Cardiac fibroblast (primary cell): ENCODE measurements around the gene ITGB1BP1.
A peak's percentile ranks its signal among the peaks of the same experiment; 100 is the strongest.

Experiments used
- DNase-seq, 2 donors: peaks; one replicate each; pipeline versions ENCODE4 v3.0.0 to v3.0.0-alpha.2; 2010; ENCODE audit warnings: low read depth in 2 of 2
- H3K4me3 ChIP-seq, 2 donors: replicated peaks in 1 of 2; 1 replicate in 1 of 2; 2 replicates in 1 of 2; pipeline ENCODE4 v1.5.1; 2011; ENCODE audit warnings: low read depth in 2 of 2, low read length in 2 of 2, mild to moderate bottlenecking in 2 of 2, moderate library complexity in 1 of 2
- TF ChIP-seq, protein P1 (sequence below): IDR thresholded peaks from one replicate; pipeline ENCODE4 v1.5.1; 2011; ENCODE audit warnings: low read depth, mild to moderate bottlenecking, low read length, inconsistent platforms

Gene ITGB1BP1

DNA sequence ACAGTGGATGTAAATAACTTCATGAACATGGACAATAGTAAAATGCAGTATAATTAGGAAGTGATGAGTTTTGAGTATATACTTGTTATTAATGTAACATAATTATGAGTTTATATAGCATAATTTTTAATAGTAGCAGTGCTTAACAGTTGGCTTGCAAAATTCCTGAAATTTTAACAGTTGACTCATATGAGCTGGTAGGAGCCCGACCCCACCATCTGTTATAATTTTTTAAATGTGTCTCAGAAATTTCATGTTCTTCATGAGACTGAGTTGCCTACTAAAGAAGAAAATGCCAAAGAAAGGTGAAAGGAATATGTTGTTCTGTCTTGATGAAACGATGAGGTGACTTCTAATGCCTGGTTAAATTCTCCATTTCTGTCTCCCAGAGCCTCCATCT, 62.6 kb downstream of the ITGB1BP1 start:
- TF ChIP-seq, protein P1, sequence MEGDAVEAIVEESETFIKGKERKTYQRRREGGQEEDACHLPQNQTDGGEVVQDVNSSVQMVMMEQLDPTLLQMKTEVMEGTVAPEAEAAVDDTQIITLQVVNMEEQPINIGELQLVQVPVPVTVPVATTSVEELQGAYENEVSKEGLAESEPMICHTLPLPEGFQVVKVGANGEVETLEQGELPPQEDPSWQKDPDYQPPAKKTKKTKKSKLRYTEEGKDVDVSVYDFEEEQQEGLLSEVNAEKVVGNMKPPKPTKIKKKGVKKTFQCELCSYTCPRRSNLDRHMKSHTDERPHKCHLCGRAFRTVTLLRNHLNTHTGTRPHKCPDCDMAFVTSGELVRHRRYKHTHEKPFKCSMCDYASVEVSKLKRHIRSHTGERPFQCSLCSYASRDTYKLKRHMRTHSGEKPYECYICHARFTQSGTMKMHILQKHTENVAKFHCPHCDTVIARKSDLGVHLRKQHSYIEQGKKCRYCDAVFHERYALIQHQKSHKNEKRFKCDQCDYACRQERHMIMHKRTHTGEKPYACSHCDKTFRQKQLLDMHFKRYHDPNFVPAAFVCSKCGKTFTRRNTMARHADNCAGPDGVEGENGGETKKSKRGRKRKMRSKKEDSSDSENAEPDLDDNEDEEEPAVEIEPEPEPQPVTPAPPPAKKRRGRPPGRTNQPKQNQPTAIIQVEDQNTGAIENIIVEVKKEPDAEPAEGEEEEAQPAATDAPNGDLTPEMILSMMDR = no peak

GRCh38 chr2:9360110-9360509, 63.2 kb downstream of the ITGB1BP1 start:
- no peak overlapping the region for H3K4me3 ChIP-seq
- no peak for DNase-seq
- TF ChIP-seq, protein P1 = no peak

More for the DNA sequence above, 62.6 kb downstream of the ITGB1BP1 start:
- DNase-seq = no peak
- H3K4me3 ChIP-seq = no peak overlapping the region

GRCh38 chr2:9359463-9359862, 63.9 kb downstream of the ITGB1BP1 start:
- no peak for DNase-seq
- TF ChIP-seq, protein P1 = no peak
- H3K4me3 ChIP-seq = no peak overlapping the region

DNA sequence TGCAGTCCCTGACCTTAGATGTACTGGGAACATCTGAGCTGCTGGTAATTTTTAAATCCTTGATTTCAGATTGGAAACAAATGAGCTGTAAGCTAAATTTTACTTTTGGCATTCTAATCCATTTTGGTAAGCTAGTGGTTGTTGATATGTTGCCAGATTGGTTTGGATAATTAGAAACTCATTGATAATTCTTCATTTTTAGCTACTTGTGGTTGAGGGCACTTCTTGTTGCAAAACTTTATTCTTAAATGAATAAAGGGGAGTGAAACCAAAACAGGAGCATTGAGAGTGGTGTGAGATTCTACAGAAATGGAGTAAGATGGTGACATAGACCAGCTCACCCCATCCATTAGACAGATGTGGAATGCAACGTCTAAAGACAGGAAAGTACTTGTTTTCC, 64.5 kb downstream of the ITGB1BP1 start:
- H3K4me3 ChIP-seq = no peak overlapping the region
- DNase-seq = peak in 1 of 2 donors; percentile 11
- TF ChIP-seq, protein P1 = no peak

- TF ChIP-seq, protein P1 = no peak
- no peak overlapping the region for H3K4me3 ChIP-seq
- DNase-seq = no peak
Observed at GRCh38 chr2:9356261-9356660, 67.1 kb downstream of the ITGB1BP1 start.

DNA sequence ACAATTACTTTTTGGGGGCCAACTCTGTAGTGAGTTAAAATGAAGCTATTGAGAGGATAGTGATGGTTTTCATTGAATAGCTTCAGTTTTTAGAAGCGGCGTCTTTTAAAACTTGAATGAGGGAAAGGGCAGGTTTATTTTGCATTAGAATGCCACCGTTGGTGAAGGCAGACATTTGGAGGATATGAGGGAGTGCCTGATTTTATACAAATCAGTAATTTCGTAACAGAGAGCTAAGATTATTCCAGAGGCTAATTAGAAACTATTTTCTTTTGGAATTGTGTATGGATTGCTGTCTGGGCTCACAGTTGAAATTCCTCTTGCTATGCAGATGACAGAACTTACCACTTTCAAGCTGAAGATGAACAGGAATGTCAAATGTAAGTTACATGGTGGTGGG, 67.6 kb downstream of the ITGB1BP1 start:
- TF ChIP-seq, protein P1 = no peak
- DNase-seq = no peak
- H3K4me3 ChIP-seq = no peak overlapping the region

GRCh38 chr2:9355270-9355669, 68.1 kb downstream of the ITGB1BP1 start:
- no peak for DNase-seq
- TF ChIP-seq, protein P1 = no peak
- H3K4me3 ChIP-seq = no peak overlapping the region
